ENCODE results near the gene DSG2.

GRCh38 chr18:31579375-31579774, 81.4 kb downstream of the DSG2 start:
- no peak for TF ChIP-seq POLR2AphosphoS5 (IDR thresholded peaks at IDR 0.05; ENCODE audit: low read depth, low read length)
- TF ChIP-seq POLR2A (IDR thresholded peaks at IDR 0.05; ENCODE audit: low read depth, low read length), result no peak
- no peak for TF ChIP-seq TAF1 (IDR thresholded peaks at IDR 0.05; ENCODE audit: low read depth, low read length)
- no peak for TF ChIP-seq PAX5 (IDR thresholded peaks at IDR 0.05; ENCODE audit: insufficient read depth, low read length, severe bottlenecking)

Measured in GM12891 (cell line).